Activated effector memory CD4-positive, alpha-beta T cell treated with anti-CD3 and anti-CD28 coated beads, Interleukin-2, amount 50 U/mL, for 16 hours (primary cell): ENCODE measurements around the gene LTBP4.
"Not testable (repeated sequence)": the region's sequence is repeated elsewhere in the genome, so short reads cannot be mapped to it uniquely, and the experiment has no call there.

Source experiments
- DNase-seq: peaks from one replicate; pipeline ENCODE4 v3.0.0-alpha.2; 2020

Gene LTBP4

DNA sequence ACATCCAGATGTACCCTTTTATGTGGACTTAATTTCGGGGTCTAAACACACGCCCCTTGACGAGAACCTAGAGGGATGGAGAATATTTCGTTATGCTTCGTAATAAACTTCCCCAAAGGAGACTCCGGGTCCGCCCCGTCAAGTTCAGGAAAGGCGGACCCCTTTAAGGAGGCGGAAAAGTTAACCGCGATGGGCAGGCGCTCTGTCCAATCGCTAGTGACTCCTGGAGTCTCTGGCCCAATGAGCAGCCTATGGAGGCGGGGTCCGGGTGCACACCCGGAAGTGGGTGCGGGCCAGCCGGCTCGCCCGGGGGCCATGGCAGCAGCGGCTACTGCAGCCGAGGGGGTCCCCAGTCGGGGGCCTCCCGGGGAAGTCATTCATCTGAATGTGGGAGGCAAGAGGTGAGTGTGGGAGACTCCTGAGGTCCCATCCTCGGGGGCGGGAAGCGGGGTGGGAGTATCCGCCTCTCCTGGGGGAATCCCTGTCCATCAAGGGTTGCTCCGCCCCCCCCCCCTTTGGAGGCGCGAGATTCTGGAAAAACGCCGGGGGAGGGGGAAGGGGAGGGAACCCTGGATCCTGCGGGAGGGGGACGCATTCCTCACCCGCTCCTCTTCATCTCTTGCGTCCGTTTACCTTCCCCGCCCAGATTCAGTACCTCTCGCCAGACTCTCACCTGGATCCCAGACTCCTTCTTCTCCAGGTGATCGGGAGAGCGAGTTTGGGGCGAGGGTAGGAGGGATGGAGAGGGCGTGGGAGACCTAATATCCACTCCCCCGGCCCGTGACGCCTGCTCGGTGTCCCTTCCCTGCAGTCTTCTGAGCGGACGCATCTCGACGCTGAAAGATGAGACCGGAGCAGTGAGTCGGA lies 24.4 kb upstream of the LTBP4 start, which contains the start of gene SHKBP1:
TSS of gene SHKBP1 (plus strand) at position 289 of the 867 bp plus-strand sequence. CDS start at position 316, 27 bp downstream.
- peak; percentile 97 for DNase-seq

DNA sequence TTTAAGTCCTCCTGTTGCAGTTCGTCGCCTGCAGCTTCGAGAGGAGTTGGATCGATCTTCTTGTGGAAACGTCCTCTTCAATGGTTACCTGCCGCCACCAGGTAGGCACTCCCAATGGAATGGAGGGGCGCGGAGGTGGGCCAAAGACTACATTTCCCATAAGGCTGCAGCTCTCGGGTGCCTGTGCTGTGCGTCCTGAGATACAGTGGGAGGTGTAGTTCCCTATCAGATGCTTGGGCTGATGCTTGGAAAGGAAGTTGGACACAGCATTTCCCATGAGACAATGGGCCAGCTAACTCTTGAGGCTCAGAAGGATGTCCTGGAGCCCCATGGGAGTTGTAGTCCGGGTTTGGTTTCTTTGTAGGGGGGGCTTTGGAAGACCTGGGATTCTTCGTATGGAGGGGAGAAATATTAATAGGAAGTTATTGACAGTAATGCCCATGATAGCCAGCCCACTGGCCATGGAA lies 22.7 kb upstream of the LTBP4 start:
- no peak for DNase-seq

DNA sequence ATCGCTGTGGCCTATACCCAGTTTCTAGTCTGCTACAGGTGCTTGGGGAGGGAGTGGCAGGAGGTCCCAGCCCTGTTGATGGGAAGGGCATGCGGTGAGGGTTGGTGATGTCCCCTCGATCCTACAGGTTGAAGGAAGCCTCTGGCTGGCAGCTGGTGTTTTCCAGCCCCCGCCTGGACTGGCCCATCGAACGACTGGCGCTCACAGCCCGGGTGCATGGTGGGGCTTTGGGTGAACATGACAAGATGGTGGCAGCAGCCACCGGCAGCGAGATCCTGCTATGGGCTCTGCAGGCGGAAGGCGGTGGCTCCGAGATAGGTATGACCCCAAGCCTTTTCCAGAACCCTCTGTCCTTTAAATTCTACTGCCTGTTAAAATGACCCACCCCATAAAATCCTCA lies 20.6 kb upstream of the LTBP4 start:
- DNase-seq, result no peak

DNA sequence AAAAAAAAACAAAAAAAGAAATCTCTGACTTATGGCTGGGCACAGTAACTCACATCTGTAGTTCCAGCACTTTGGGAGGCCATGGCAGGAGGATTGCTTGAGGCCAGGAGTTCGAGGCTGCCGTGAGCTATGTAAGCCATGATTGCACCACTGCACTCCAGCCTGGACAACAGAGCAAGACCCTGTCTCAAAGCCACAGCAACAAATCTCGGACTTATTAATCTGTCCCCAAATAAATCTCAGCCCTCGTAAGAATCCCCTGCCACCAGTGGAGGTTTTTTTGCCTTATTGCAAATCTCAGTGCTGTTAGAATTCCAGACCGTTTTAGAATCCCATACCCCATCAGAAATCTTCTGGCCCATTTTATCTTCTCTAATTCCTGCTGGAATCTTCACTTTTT lies 19.6 kb upstream of the LTBP4 start:
- DNase-seq, result no peak

DNA sequence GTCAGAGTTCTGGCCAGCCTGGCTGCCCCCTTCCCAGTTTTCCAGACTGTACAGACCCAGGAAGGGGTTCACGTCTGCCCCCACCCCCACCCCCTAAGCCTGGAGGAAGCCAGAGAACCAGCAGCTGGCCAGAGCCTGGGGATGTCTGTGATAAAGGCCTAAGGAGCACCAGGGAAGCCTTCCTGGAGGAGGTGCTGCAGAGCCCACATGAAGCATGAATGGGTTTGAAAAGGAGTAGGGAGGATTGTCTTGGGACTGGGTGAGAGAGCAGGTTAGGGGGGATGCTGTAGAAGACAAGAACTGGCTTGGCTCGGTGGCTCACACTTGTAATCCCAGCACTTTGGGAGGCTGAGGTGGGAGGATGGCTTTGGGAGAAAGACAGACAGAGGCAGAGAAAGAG lies 18.7 kb upstream of the LTBP4 start:
- no peak for DNase-seq

DNA sequence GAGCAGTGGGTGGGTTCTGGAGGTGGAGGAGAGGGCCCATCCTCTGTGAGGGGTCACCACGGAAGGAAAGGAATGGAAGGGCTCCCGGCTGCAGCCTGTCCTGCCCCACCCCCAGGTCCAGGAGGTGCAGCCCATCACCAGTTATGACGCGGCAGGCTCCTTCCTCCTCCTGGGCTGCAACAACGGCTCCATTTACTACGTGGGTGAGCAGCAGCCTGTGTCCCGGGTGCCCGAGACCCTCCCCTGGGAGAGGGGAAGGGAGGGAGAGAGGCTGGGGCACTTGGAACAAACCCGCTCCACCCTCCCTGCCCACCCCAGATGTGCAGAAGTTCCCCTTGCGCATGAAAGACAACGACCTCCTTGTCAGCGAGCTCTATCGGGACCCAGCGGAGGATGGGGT lies 17.9 kb upstream of the LTBP4 start:
- no peak for DNase-seq

DNA sequence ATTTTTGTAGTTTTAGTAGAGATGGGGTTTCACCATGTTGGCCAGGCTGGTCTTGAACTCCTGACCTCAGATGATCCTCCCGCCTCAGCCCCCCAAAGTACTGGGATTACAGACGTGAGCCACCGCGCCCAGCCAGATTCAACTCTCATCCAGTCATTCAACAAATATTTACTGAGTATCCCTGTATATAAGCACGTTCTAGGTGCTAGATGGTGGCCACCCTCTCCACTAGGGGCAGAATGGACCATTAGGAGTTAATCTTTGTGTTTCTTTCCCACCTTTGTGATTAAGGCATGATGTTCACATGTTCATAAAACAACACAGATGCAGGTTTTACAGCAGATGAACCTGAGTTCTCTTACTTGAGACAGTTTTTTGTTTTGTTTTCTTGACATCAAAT lies 17.2 kb upstream of the LTBP4 start:
- DNase-seq, result no peak

DNA sequence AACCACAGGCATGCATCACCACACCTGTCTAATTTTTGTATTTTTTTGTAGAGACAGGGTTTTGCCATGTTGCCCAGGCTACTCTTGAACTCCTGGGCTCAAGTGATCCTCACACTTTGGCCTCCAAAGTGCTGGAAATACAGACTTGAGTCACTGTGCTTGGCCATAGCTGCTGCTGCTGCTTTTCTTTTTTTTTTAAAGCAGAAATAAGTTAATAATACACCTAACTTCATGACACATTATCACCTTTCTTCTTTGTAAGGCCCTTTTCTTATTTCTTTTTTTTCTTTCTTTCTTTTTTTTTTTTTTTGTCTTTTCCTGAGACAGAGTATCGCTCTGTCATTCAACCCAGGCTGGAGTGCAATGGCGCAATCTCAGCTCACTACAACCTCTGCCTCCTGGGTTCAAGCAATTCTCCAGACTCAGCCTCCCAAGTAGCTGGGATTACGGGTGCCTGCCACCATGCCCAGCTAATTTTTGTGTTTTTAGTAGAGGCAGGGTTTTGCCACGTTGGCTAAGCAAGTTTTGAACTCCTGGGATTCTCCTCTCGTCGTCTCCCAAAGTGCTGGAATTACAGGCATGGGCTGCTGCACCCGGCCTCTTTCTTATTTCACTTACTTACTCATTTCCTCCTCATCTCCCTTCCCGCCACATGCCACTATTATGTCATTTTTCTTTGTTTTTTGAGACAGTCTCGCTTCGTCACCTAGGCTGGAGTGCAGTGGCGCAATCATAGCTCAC lies 15.8 kb upstream of the LTBP4 start:
- no peak for DNase-seq

DNA sequence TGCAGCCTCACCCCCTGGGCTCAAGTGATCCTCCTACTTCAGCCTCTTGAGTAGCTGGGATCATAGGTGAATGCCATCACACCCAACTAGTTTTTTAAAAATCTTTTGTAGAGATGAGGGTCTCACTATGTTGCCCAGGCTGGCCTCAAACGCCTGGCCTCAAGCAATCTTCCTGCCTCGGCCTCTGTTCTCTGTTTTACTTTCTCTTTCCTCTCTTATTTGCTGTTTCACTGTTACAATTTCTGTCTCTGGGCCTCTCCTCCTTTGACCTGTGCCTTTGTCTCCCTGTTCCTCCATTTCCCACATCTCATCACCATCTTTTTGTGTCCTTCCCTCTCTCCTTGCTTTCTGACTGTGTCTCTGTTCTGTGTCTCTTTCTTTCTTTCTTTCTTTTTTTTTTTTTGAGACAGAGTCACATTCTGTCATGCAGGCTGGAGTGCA lies 15.2 kb upstream of the LTBP4 start:
- no peak for DNase-seq

DNA sequence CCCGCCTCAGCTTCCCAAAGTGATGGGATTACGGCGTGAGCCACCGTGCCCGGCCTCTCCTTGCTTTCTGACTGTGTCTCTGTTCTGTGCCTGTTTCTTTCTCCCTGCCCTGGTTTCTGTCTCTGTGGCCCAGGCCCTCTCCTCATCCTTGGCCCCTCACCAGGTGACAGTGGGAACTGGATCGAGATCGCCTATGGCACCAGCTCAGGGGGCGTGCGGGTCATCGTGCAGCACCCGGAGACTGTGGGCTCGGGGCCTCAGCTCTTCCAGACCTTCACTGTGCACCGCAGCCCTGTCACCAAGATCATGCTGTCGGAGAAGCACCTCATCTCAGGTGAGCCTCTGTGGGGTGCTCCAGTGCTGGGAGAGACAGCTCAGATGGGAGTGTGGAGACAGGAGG lies 14.6 kb upstream of the LTBP4 start:
- no peak for DNase-seq

DNA sequence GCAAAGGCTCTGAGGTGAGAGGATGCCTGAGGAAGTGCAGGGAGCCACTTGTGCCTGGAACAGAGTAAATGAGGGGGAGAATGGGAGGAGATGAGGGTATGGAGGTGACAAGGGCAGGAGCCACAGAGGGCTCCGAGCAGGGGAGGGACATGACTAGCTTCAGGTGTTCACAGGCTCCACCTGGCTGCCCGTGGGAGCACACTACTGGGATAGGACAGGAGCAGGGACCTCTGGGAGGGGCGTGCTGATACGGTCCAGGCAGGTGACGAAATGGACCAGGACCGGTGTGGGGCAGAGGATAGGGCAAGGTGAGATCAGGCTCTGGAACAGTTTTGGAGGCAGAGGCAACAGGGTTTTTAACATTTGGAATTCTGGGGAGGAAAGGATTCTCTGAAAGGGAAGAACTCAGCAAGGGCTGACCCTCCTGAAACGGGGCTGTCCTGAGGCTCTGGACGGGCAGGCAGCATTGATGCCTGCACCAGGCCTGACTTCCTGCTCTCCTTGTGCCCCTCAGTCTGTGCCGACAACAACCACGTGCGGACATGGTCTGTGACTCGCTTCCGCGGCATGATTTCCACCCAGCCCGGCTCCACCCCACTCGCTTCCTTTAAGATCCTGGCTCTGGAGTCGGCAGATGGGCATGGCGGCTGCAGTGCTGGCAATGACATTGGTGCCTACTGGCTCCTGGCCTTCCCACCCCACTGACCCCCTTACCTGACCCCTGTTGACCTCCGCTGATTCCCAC lies 12.9 kb upstream of the LTBP4 start:
- DNase-seq, result no peak

DNA sequence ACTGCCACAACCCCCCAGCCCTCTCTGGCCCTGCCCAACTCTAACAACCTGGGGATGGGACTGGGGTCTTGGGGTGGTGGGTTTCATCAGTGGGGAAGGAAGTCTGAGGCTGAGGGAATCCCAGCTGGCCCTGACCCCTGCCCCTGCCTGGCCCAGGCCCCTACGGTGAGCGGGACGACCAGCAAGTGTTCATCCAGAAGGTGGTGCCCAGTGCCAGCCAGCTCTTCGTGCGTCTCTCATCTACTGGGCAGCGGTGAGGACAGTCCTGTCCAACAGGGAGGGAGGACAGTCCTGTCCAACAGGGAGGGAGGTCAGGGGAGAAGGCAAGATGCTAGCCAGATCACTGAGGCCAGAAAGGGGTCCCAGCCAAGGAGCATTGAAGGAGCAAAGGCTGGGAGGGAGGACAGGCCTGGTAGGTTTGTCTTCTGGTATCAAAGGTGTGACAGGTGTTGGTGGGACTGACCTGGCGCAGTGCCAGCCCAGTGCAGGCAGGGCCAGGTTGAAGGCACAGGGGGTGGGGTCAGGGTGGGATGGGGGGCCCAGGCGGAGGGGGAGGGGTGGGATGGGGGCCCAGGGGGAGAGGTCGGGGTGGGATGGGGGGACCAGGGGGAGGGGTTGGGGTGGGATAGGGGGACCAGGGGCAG lies 12.1 kb upstream of the LTBP4 start:
- no peak for DNase-seq

DNA sequence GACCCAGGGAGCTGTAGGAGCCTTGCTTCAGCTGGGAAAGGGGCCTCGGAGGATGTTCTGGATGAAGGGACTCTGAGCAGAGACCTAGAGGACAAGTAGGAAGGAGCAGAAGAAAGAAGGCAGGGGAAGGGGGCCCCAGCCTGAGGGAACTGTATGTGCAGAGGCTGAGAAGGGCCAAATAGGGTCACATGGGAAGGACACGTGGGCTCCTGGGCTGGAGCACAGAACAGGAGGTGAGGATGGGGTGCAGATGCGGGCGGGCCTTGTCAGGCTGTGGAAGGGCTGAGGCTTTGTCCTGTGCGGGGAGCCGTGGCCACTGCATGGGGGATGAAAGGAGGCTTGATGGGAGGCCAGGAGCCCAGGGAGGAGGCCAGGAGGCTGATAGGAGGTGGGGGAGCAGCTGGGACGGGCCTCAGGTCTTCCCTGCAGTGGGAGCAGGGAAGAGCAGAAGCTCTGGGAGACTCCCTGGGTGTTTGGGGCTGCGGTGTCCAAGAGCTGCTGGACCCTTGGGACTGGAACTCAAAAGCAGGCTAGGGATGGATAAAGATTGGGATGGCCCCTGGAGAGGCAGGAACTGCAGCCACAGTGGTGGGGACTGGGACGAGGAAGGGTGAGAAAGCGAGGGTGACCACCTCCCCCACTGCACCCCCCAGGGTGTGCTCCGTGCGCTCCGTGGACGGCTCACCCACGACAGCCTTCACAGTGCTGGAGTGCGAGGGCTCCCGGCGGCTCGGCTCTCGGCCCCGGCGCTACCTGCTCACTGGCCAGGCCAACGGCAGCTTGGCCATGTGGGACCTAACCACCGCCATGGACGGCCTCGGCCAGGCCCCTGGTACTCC lies 11.4 kb upstream of the LTBP4 start:
- no peak for DNase-seq

DNA sequence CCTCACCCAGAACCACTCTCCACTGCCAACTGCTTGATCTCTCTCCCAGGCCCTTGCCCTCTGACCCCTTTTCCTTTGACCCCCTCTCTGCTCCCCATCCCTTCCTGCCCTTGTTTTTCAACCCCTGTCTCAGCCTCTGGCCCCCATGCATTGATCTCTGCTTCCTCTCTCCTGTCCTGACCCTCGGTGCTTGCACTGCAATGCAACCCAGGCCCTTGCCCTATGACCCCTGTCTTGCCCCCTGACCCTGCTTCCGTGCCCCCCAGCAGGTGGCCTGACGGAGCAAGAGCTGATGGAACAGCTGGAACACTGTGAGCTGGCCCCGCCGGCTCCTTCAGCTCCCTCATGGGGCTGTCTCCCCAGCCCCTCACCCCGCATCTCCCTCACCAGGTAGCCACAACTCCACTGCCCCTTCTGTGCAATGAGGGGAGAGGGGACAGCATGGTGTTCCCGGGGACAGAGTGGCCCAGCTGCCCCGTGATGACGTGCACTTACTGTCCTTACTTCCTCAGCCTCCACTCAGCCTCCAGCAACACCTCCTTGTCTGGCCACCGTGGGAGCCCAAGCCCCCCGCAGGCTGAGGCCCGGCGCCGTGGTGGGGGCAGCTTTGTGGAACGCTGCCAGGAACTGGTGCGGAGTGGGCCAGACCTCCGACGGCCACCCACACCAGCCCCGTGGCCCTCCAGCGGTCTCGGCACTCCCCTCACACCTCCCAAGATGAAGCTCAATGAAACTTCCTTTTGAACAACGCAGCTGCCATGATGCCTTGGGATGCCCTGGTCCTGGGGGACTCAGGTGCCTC lies 10.5 kb upstream of the LTBP4 start:
- DNase-seq, result no peak

DNA sequence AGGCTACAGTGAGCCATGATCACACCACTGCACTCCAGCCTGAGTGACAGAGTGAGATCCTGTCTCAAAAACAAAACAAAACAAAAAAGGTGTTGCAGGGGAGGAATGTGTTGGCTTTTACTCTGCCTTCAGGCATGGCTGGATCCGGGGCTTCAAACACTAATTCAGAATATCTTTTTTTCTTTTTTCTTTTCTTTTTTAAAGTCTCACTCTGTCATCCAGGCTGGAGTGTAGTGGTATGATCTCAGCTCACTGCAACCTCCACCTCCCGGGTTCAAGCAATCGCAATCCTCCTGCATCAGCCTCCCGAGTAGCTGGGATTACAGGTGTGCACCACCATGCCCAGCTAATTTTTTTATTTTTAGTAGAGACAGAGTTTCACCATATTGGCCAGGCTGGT lies 9.4 kb upstream of the LTBP4 start:
- DNase-seq, result not testable (repeated sequence)

DNA sequence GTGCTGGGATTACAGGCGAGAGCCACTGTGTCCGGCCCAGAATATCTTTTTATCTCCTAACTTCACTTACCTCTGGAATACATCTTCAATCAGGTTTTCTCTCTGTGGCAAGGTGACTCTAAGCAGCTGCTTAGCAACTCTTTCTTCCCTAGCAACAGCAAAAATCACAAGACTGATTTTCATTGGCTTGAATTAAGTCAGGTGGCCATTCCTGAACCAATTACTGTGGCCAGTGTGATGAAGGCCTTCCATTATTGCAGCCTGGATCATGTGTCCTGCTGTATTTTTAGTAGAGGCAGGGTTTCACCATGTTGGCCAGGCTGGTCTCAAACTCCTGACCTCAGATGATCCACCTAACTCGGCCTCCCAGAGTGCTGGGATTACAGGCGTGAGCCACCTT lies 9.0 kb upstream of the LTBP4 start:
- no peak for DNase-seq

DNA sequence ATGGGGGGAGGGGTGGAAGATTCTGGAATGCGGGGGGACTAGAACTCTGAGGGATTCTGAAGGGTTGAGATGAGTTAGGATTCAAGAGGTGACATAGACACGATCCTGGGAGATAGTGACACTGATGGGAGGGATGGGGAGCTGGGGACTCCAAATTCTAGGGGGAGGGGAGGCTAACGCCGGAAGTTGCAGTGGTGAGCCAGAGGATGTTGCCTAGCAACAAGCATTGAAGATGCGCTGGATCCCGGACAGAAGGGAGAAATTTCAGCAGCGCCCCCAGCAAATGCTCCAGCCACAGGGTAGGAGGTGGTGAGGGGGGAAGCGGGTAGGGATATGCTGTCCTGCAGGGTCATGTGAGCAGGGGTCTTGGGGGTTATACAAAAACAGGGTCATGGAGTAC lies 6.9 kb upstream of the LTBP4 start:
- DNase-seq, result no peak

DNA sequence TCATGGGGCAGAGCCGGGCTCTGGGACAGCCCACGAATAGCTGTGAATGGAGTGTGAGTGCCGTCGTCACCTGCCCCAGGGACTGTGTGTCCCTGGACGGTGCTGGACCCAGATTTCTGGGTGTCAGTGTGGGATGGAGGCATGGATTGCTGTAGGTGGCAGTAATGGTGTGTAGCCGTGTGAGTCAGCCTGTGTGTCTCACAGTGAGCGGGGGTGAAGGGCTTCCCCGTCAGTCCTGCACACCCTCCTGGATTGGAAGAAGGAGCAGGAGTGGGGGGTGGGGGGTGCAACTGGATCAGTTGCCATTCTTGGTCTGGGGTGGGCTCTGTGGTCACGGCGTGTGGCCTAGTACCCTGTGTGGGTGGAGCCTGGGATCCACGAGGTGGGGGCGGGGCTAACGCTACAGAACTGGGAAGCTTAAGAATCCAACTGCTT lies 6.5 kb upstream of the LTBP4 start:
- DNase-seq, result no peak

DNA sequence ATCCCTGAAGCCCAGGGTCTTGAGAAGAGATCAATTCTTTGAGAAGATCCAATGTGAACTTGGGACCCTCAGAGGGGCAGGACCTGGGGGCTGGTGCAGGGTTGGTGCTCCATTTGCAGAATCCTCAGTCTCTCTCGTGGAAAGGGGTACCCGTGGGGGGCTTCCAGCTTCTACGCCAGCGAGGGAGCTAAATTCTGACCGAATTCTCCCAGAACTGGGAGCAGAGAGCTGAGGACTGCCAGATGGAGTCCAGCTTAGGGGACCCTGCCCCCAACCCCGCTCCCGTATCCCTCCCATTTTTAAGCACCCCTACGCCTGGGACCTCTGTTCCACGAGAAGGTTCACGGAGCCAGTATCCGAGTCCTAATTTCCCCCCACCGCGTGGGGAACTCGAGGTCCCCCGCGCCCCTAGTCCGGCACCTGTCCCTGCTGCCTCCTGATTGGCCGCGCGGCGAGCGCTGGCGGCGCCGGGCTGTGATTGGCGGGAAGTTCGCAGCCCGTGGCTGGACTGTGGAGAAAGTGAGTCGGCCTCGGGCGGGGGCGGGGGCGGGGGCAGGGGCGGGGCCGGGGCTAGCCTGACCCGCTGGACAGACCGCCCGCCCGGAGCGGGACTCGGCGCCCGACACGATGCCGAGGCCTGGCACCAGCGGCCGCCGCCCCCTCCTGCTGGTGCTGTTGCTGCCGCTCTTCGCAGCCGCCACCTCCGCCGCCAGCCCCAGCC lies 4.4 kb upstream of the LTBP4 start:
- no peak for DNase-seq

DNA sequence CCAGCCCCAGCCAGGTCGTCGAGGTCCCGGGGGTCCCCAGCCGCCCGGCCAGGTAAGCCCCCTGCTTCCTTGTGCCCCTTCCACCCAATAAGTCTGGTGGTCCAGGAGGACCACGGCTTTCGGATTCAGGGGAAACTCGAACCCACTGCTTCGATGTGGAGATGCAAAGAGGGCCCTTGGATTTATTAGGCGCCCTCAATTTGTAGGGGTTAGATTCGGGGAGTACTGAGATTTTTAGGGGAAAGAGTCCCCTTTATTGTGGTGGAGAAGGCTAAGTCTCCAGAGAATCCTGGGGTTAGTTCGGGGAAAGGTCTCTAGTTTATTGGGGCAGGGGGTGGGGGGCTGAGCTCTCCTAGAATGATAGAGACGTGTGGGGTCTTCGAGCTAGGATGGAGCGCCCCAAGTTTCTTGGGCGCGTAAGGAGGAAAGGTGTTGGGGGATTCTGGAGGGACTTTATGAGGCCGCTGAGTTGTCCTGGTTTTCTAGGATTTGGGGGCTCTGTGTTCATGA lies 3.8 kb upstream of the LTBP4 start:
- no peak for DNase-seq
